ENCODE results near the gene EPB42. TPM values are rescaled to one million over a fixed set of nuclear protein-coding genes. Genes with fewer than 3 reads are reported as not detected.

The EPB42 gene
- total RNA-seq, 1 experiment from 2014 or later: not detected

GRCh38 chr15:43151688-43152087, 69.1 kb downstream of the EPB42 start:
- no peak overlapping the region for H2BK15ac ChIP-seq (ENCODE audit: low read depth, low read length)
- WGBS (ENCODE audit: extremely low coverage, insufficient read length, low lambda C conversion rate): no CpG with 5 or more reads among the region's 2 CpGs
- H2BK120ac ChIP-seq (ENCODE audit: low read depth, low read length, poor library complexity, severe bottlenecking): no peak overlapping the region
- no peaks in the 10 kb centered on the region for H3K9me3 ChIP-seq (ENCODE audit: control insufficient read depth, low read depth, low read length)
- no peak overlapping the region for H4K8ac ChIP-seq (replicated peaks; ENCODE audit: insufficient read length, low read depth, low read length)
- no peak overlapping the region for H3K23ac ChIP-seq (ENCODE audit: insufficient read length, low read depth, low read length)
- H2AK5ac ChIP-seq (ENCODE audit: insufficient read length, low read length): no peak overlapping the region
- no peak overlapping the region for H3T11ph ChIP-seq (ENCODE audit: low read length)
- H3K18ac ChIP-seq (ENCODE audit: insufficient read length, low read depth, low read length): no peak overlapping the region
- no peak overlapping the region for H4K91ac ChIP-seq (ENCODE audit: insufficient read length, low read depth, low read length)
- no peaks in the 10 kb centered on the region for H3K27me3 Mint-ChIP-seq (ENCODE audit: low read depth)
- H3K27me3 ChIP-seq (ENCODE audit: insufficient read depth, low read length): no peaks in the 10 kb centered on the region
- no peaks in the 10 kb centered on the region for H3K23me2 ChIP-seq (ENCODE audit: insufficient read length, low read depth, low read length, poor library complexity, severe bottlenecking)
- no peak overlapping the region for H3K14ac ChIP-seq (ENCODE audit: insufficient read depth, low read length)
- H3K9ac ChIP-seq (ENCODE audit: extremely low read depth, insufficient read length, low read length): no peak overlapping the region
- H3K4me3 Mint-ChIP-seq: no peak overlapping the region
- H3K79me1 ChIP-seq (ENCODE audit: insufficient read depth, low read depth, low read length, poor library complexity, severe bottlenecking): no peaks in the 10 kb centered on the region
- no peak overlapping the region for H3K27ac Mint-ChIP-seq
- no peak overlapping the region for H3K4me2 ChIP-seq (ENCODE audit: insufficient read depth, insufficient read length, low read length)
- H3K4me1 Mint-ChIP-seq: peaks cover 0 to 2% of the 10 kb centered on the region in 2 experiments; a peak in 1 of 4 replicates
- no peaks in the 10 kb centered on the region for H3K79me2 ChIP-seq (ENCODE audit: insufficient read depth, low read length)
- H2AFZ ChIP-seq (ENCODE audit: low read length): no peak overlapping the region
- H2BK20ac ChIP-seq (ENCODE audit: low read depth, low read length, poor library complexity, severe bottlenecking): no peak overlapping the region
- no peak for DNase-seq
- H3K56ac ChIP-seq (ENCODE audit: insufficient read length, low read depth, low read length): no peak overlapping the region
- no peak overlapping the region for H3K4ac ChIP-seq (ENCODE audit: low read depth, low read length)
- H3K27ac ChIP-seq (ENCODE audit: insufficient read length, low read depth, low read length): no peak overlapping the region
- H2BK5ac ChIP-seq (ENCODE audit: insufficient read length, low read length): no peak overlapping the region
- no peaks in the 10 kb centered on the region for H3K4me1 ChIP-seq (ENCODE audit: insufficient read depth, low read length)
- H4K5ac ChIP-seq (ENCODE audit: insufficient read length, low read depth, low read length): no peak overlapping the region
- H3K36me3 Mint-ChIP-seq (ENCODE audit: insufficient read depth in 1 of 3, low read depth in 3 of 3): peaks cover 0 to 12% (median 0%) of the 10 kb centered on the region in 3 experiments; a peak in 2 of 7 replicates
- no peaks in the 10 kb centered on the region for H3K9me3 Mint-ChIP-seq
- H2BK12ac ChIP-seq (ENCODE audit: insufficient read length, low read depth, low read length): no peak overlapping the region
- no peak for TF ChIP-seq CTCF (conservative IDR thresholded peaks at IDR 0.05)
- H4K20me1 ChIP-seq (ENCODE audit: control insufficient read depth, insufficient read depth, insufficient read length): no peaks in the 10 kb centered on the region
